SKM-1 treated with dmso at 0.1 percent for 144 hours (cell line): ENCODE measurements around the gene FCHO2.

Source experiments
- DNase-seq: peaks from one replicate; lab custom pipeline; 2025; ENCODE audit not compliant: unreplicated experiment; lab: John Stamatoyannopoulos, UW

FCHO2 gene

GRCh38 chr5:73030531-73030930, 74.7 kb downstream of the FCHO2 start:
- no peak for DNase-seq

GRCh38 chr5:73030995-73031394, 75.2 kb downstream of the FCHO2 start:
- DNase-seq = no peak

GRCh38 chr5:73031839-73032238, 76.0 kb downstream of the FCHO2 start:
- DNase-seq = no peak

GRCh38 chr5:73032635-73033034, 76.8 kb downstream of the FCHO2 start:
- no peak for DNase-seq

GRCh38 chr5:73037545-73037944, 81.7 kb downstream of the FCHO2 start:
- DNase-seq = no peak

- no peak for DNase-seq
Observed at GRCh38 chr5:73039082-73039481, 83.2 kb downstream of the FCHO2 start.

- DNase-seq = no peak
Observed at GRCh38 chr5:73042993-73043392, 87.2 kb downstream of the FCHO2 start.

GRCh38 chr5:73044546-73044945, 88.7 kb downstream of the FCHO2 start:
- no peak for DNase-seq

GRCh38 chr5:73045623-73046022, 89.8 kb downstream of the FCHO2 start:
- no peak for DNase-seq

- DNase-seq = no peak
Observed at GRCh38 chr5:73061593-73061992, 105.8 kb downstream of the FCHO2 start.

GRCh38 chr5:73066466-73066865, 110.6 kb downstream of the FCHO2 start:
- no peak for DNase-seq

- no peak for DNase-seq
Observed at GRCh38 chr5:73067213-73067612, 111.4 kb downstream of the FCHO2 start.

- DNase-seq = no peak
Observed at GRCh38 chr5:73081093-73081492, 125.3 kb downstream of the FCHO2 start.

GRCh38 chr5:73088026-73088425, 132.2 kb downstream of the FCHO2 start:
- DNase-seq = no peak

GRCh38 chr5:73093943-73094342, 138.1 kb downstream of the FCHO2 start:
- DNase-seq = no peak

GRCh38 chr5:73094415-73094814, 138.6 kb downstream of the FCHO2 start:
- no peak for DNase-seq

- no peak for DNase-seq
Observed at GRCh38 chr5:73095564-73096238, 139.9 kb downstream of the FCHO2 start.

- DNase-seq = no peak
Observed at GRCh38 chr5:73096239-73096575, 140.4 kb downstream of the FCHO2 start.

GRCh38 chr5:73097740-73098139, 141.9 kb downstream of the FCHO2 start:
- no peak for DNase-seq

GRCh38 chr5:73100109-73100508, 144.3 kb downstream of the FCHO2 start:
- no peak for DNase-seq

- no peak for DNase-seq
Observed at GRCh38 chr5:73103870-73104299, 148.0 kb downstream of the FCHO2 start.

- DNase-seq = no peak
Observed at GRCh38 chr5:73104326-73104725, 148.5 kb downstream of the FCHO2 start.

- no peak for DNase-seq
Observed at GRCh38 chr5:73106335-73106734, 150.5 kb downstream of the FCHO2 start.
